PC-3 (cell line): ENCODE measurements around the gene DCLRE1A.

Experiments
- EZH2 ChIP-seq: fragments of 300-600 bp; sonication (generic); IDR thresholded peaks from one replicate; pipeline ENCODE4 v1.6.1; 2017; ENCODE audit warnings: antibody characterized with exemption, mild to moderate bottlenecking, low read length; ENCODE audit not compliant: unreplicated experiment
- TF ChIP-seq, protein P1 (sequence below): fragments of 300-600 bp; sonication (generic); conservative IDR thresholded peaks from 2 replicates; pipeline ENCODE4 v1.5.1; 2017; ENCODE audit warnings: antibody characterized with exemption, low read depth, mild to moderate bottlenecking, low read length

DNA sequence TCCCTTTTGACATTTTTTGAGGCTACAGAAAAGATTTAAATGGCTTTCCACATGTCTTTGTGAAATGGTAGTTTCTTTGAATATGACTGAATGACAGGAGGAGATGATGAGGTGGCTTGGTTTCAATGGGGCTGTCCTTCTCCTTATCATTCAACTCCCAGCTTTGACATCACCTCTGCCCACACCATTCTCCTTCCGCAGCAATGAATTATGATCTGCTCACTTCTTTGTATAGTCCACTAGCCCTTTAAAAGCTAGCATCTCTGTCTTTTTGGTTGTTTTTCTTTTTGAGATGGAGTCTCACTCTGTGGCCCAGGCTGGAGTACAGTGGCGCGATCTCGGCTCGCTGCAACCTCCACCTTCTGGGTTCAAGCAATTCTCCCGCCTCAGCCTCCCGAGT is 31.7 kb downstream of the DCLRE1A start:
- TF ChIP-seq, protein P1, sequence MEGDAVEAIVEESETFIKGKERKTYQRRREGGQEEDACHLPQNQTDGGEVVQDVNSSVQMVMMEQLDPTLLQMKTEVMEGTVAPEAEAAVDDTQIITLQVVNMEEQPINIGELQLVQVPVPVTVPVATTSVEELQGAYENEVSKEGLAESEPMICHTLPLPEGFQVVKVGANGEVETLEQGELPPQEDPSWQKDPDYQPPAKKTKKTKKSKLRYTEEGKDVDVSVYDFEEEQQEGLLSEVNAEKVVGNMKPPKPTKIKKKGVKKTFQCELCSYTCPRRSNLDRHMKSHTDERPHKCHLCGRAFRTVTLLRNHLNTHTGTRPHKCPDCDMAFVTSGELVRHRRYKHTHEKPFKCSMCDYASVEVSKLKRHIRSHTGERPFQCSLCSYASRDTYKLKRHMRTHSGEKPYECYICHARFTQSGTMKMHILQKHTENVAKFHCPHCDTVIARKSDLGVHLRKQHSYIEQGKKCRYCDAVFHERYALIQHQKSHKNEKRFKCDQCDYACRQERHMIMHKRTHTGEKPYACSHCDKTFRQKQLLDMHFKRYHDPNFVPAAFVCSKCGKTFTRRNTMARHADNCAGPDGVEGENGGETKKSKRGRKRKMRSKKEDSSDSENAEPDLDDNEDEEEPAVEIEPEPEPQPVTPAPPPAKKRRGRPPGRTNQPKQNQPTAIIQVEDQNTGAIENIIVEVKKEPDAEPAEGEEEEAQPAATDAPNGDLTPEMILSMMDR = no peak
- no peak for TF ChIP-seq EZH2
